Upper lobe of left lung (tissue), 4 donors: ENCODE data around the gene RNF213.

Experiments used
- EP300 ChIP-seq, 4 donors: sonication (generic); formaldehyde crosslinking; IDR thresholded peaks; one replicate each; pipeline ENCODE4 v1.5.1; 2017; ENCODE audit warnings: antibody characterized with exemption in 4 of 4, control low read depth in 2 of 4
- POLR2A ChIP-seq, 4 donors: fragments of 450-650 bp; IDR thresholded peaks; one replicate each; pipeline ENCODE4 v1.5.1; 2016 to 2017; ENCODE audit warnings: antibody characterized with exemption in 4 of 4, mild to moderate bottlenecking in 2 of 4
- POLR2AphosphoS5 ChIP-seq, 2 donors: sonication (generic); formaldehyde crosslinking; IDR thresholded peaks; one replicate each; pipeline ENCODE4 v1.5.1; 2017; ENCODE audit warnings: antibody characterized with exemption in 2 of 2
- TF ChIP-seq, protein P1 (sequence below), 6 experiments: fragments of 450-650 bp in 4 of 6; fragments of 200-600 bp in 2 of 6; sonication (generic) in 2 of 6; IDR thresholded peaks; one replicate each; pipeline ENCODE4 v1.5.1; 2016 to 2019; ENCODE audit warnings: antibody characterized with exemption in 6 of 6

DNA sequence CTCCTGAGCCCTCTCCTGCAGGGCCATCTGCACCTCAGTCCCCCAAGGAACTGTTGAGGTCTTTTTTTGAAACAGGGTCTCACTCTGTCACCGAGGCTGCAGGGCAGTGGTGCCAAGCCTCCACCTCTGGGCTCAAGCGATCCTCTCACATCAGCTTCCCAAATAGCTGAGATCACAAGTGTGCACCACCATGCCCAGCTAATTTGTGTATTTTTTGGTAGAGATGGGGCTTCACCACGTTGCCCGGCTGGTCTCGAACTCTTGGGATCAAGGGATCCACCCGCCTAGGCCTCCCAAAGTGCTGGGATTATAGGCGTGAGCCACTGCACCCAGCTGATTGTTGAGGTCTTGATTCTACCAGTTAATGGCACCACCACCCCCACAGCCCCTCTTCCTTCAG is 126.4 kb downstream of the RNF213 start:
- TF ChIP-seq, protein P1, sequence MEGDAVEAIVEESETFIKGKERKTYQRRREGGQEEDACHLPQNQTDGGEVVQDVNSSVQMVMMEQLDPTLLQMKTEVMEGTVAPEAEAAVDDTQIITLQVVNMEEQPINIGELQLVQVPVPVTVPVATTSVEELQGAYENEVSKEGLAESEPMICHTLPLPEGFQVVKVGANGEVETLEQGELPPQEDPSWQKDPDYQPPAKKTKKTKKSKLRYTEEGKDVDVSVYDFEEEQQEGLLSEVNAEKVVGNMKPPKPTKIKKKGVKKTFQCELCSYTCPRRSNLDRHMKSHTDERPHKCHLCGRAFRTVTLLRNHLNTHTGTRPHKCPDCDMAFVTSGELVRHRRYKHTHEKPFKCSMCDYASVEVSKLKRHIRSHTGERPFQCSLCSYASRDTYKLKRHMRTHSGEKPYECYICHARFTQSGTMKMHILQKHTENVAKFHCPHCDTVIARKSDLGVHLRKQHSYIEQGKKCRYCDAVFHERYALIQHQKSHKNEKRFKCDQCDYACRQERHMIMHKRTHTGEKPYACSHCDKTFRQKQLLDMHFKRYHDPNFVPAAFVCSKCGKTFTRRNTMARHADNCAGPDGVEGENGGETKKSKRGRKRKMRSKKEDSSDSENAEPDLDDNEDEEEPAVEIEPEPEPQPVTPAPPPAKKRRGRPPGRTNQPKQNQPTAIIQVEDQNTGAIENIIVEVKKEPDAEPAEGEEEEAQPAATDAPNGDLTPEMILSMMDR (IDR thresholded peaks at IDR 0.05): no peak
- TF ChIP-seq POLR2AphosphoS5 (IDR thresholded peaks at IDR 0.05) (no peak), POLR2A (IDR thresholded peaks at IDR 0.05) (no peak), EP300 (IDR thresholded peaks at IDR 0.05) (no peak)
